Caco-2 (cell line): ENCODE data around the gene PDE3B. TPM values are rescaled to one million over a fixed set of nuclear protein-coding genes. Genes with fewer than 3 reads are reported as not detected.

Source experiments
- BruUV-seq: library from RNA; stranded (reverse); fragments of 400-500 nt; replicated peaks from 2 replicates; lab custom pipeline; 2021; lab: Mats Ljungman, UMichigan
- CTCF ChIA-PET: fragments of 300-600 bp; sonication (Branson Sonifier 250); formaldehyde crosslinking; loops from one replicate; lab custom pipeline; 2022; ENCODE audit warnings: antibody characterized with exemption; lab: Charles Lee
- POLR2A ChIA-PET: fragments of 300-600 bp; sonication (Branson Sonifier 250); formaldehyde crosslinking; loops from one replicate; lab custom pipeline; 2022; ENCODE audit warnings: antibody characterized with exemption; lab: Charles Lee
- DNase-seq, 2 experiments: peaks; one replicate each; pipeline versions ENCODE4 v3.0.0 to v3.0.0-alpha.2; 2020 to 2022
- H3K27me3 ChIP-seq: replicated peaks from 2 replicates; pipeline ENCODE4 v1.6.0; 2011; ENCODE audit warnings: low read length; ENCODE audit not compliant: control insufficient read depth, insufficient read depth
- H3K36me3 ChIP-seq: 2 replicates; pipeline ENCODE4 v1.5.1; 2011; ENCODE audit warnings: low read length; ENCODE audit not compliant: control insufficient read depth, insufficient read depth
- H3K4me1 ChIP-seq: fragments of 250-450 bp; sonication (Bioruptor Pico); 2 replicates; pipeline ENCODE4 v1.5.1; 2020; ENCODE audit warnings: mild to moderate bottlenecking
- H3K4me3 ChIP-seq: 2 replicates; pipeline ENCODE4 v1.5.1; 2011; ENCODE audit warnings: low read depth, mild to moderate bottlenecking, control low read depth, low read length
- H3K9me3 ChIP-seq: fragments of 250-450 bp; sonication (Bioruptor Pico); 2 replicates; pipeline ENCODE4 v1.5.1; 2020; ENCODE audit warnings: mild to moderate bottlenecking, moderate library complexity
- H3K27ac Mint-ChIP-seq: one replicate; pipeline ENCODE4 v1.8.0; 2022; ENCODE audit warnings: mixed read lengths; ENCODE audit not compliant: unreplicated experiment
- H3K27me3 Mint-ChIP-seq: one replicate; pipeline ENCODE4 v1.8.0; 2022; ENCODE audit warnings: mixed read lengths; ENCODE audit not compliant: insufficient read depth, unreplicated experiment
- H3K36me3 Mint-ChIP-seq: one replicate; pipeline ENCODE4 v1.8.0; 2022; ENCODE audit warnings: mild to moderate bottlenecking, mixed read lengths; ENCODE audit not compliant: insufficient read depth, unreplicated experiment
- H3K4me1 Mint-ChIP-seq: one replicate; pipeline ENCODE4 v1.8.0; 2022; ENCODE audit warnings: low read depth, mixed read lengths; ENCODE audit not compliant: unreplicated experiment
- H3K4me3 Mint-ChIP-seq: one replicate; pipeline ENCODE4 v1.8.0; 2022; ENCODE audit warnings: mild to moderate bottlenecking, moderate library complexity, mixed read lengths; ENCODE audit not compliant: unreplicated experiment
- H3K9me3 Mint-ChIP-seq: one replicate; pipeline ENCODE4 v1.8.0; 2022; ENCODE audit warnings: mixed read lengths; ENCODE audit not compliant: unreplicated experiment
- intact Hi-C: fragments of 100-400 bp; cut with micrococcal nuclease; formaldehyde crosslinking; loops from one replicate; pipeline ENCODE4 v1.10.0; 2022; ENCODE audit not compliant: unreplicated experiment
- total RNA-seq: library from RNA; stranded (reverse); gene quantifications from 2 replicates; pipeline ENCODE4 v1.2.3, GENCODE V29; 2022
- TF ChIP-seq, protein P1 (sequence below), 2 experiments: fragments of 200-600 bp in 1 of 2; IDR thresholded peaks; 1 replicate in 1 of 2; 2 replicates in 1 of 2; pipeline versions ENCODE4 v1.5.1 to v1.8.0; 2011 to 2022; ENCODE audit warnings: antibody characterized with exemption in 1 of 2, control low read depth in 1 of 2, inconsistent platforms in 1 of 2, low read depth in 1 of 2, low read length in 1 of 2, mild to moderate bottlenecking in 1 of 2, moderate library complexity in 1 of 2; ENCODE audit not compliant: insufficient read depth in 1 of 2, severe bottlenecking in 1 of 2, unreplicated experiment in 1 of 2

The PDE3B gene
- total RNA-seq, 1 experiment from 2014 or later: 21.8 TPM

DNA sequence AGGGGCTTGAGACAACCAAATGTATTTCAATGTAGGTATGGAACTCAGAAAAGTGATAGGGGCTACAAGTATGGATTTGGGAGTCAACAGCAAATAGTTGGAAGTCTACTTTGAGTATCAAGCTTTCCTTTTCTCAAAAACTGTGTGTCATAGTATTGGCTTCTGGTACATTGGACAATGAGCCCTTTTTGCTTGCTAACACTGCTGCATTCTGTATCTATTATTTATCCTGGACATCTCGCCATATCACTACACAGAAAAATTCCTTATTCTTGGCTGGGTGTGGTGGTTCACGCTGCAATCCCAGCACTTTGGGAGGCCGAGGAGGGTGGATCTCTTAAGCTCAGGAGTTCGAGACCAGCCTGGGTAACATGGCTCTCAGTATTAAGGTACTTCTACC is 230.0 kb downstream of the PDE3B start:
- no peak for DNase-seq
- ChIA-PET POLR2A (no interaction called here), CTCF (no interaction called here)
- no peak overlapping the region for H3K4me3 ChIP-seq
- Mint-ChIP-seq H3K4me3 (no peak overlapping the region), H3K9me3 (no peaks in the 10 kb centered on the region), H3K27me3 (no peaks in the 10 kb centered on the region), H3K4me1 (peaks cover 6% of the 10 kb centered on the region), H3K27ac (no peak overlapping the region), H3K36me3 (peaks cover 20% of the 10 kb centered on the region)
- BruUV-seq: no TSS peak
- H3K27me3 ChIP-seq: no peaks in the 10 kb centered on the region
- TF ChIP-seq, protein P1, sequence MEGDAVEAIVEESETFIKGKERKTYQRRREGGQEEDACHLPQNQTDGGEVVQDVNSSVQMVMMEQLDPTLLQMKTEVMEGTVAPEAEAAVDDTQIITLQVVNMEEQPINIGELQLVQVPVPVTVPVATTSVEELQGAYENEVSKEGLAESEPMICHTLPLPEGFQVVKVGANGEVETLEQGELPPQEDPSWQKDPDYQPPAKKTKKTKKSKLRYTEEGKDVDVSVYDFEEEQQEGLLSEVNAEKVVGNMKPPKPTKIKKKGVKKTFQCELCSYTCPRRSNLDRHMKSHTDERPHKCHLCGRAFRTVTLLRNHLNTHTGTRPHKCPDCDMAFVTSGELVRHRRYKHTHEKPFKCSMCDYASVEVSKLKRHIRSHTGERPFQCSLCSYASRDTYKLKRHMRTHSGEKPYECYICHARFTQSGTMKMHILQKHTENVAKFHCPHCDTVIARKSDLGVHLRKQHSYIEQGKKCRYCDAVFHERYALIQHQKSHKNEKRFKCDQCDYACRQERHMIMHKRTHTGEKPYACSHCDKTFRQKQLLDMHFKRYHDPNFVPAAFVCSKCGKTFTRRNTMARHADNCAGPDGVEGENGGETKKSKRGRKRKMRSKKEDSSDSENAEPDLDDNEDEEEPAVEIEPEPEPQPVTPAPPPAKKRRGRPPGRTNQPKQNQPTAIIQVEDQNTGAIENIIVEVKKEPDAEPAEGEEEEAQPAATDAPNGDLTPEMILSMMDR (IDR thresholded peaks at IDR 0.05; ENCODE audit: insufficient read depth in 1 of 2, low read depth in 1 of 2, low read length in 1 of 2, severe bottlenecking in 1 of 2, unreplicated experiment in 1 of 2): no peak
- H3K4me1 ChIP-seq: peaks cover 5% of the 10 kb centered on the region; the same call in 1 of the 2 replicates
- no peaks in the 10 kb centered on the region for H3K9me3 ChIP-seq
- no peaks in the 10 kb centered on the region for H3K36me3 ChIP-seq
- intact Hi-C loops: no loop called here

DNA sequence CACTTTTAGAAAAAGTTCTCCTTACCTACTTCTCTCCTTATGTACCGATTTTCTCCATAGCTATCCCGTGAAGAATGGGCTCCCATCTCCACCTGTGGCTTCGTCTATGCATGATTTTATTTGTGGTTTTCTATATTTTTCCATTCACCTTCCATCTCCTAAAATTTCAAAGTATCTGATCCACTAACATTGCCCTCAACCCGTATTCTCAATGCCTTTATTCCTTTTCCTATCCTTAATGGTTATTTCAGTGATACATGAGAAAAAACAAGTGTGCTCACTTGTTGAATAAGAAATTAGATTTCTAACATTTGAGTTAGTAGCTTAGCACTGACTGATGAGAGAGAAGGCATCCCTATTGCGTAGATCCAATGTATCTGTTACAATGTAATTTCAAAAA is 231.6 kb downstream of the PDE3B start:
- no peak for DNase-seq
- no TSS peak for BruUV-seq
- H3K4me1 Mint-ChIP-seq: peaks cover 6% of the 10 kb centered on the region
- H3K27me3 ChIP-seq: no peaks in the 10 kb centered on the region
- no peaks in the 10 kb centered on the region for H3K27me3 Mint-ChIP-seq
- TF ChIP-seq, protein P1 (IDR thresholded peaks at IDR 0.05; ENCODE audit: insufficient read depth in 1 of 2, low read depth in 1 of 2, low read length in 1 of 2, severe bottlenecking in 1 of 2, unreplicated experiment in 1 of 2): no peak
- H3K4me3 Mint-ChIP-seq: no peak overlapping the region
- peaks cover 5% of the 10 kb centered on the region; the same call in 1 of the 2 replicates for H3K4me1 ChIP-seq
- H3K4me3 ChIP-seq: no peak overlapping the region
- no peaks in the 10 kb centered on the region for H3K9me3 Mint-ChIP-seq
- H3K27ac Mint-ChIP-seq: no peak overlapping the region
- H3K9me3 ChIP-seq: no peaks in the 10 kb centered on the region
- POLR2A ChIA-PET: no interaction called here
- intact Hi-C loops: no loop called here
- no peaks in the 10 kb centered on the region for H3K36me3 ChIP-seq
- peaks cover 21% of the 10 kb centered on the region for H3K36me3 Mint-ChIP-seq
- CTCF ChIA-PET: no interaction called here

DNA sequence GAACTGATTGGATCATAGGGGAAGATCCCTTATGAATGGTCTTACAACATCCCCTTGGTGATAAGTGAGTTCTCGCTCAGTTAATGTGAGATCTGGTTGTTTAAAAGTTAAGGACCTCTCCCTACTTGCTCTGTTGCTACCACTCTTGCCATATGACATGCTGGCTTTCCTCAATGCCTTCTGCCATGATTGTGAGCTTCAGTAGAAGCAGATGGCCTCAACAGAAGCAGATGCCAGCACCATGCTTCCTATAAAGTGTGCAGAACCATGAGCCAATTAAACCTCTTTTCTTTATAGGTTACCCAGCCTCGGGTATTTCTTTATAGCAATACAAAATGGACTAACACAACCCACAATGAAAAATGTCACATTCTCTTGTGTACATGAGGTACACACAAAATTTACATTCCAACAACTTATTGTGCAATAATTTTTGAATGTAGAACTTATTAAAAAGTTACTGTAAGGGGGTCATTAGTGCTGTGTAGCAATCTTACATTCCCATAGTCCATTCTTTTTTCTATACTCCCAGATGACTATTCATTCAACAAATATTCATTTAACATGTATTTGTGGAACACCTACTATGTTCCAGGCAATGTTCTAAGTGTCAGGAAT is 238.1 kb downstream of the PDE3B start:
- TF ChIP-seq, protein P1 (IDR thresholded peaks at IDR 0.05; ENCODE audit: insufficient read depth in 1 of 2, low read depth in 1 of 2, low read length in 1 of 2, severe bottlenecking in 1 of 2, unreplicated experiment in 1 of 2): no peak
- H3K27me3 Mint-ChIP-seq: no peaks in the 10 kb centered on the region
- peaks cover 35% of the 10 kb centered on the region for H3K36me3 Mint-ChIP-seq
- POLR2A ChIA-PET: no interaction called here
- DNase-seq: no peak
- peaks cover 13% of the 10 kb centered on the region for H3K4me1 Mint-ChIP-seq
- intact Hi-C loops: no loop called here
- CTCF ChIA-PET: no interaction called here
- H3K4me3 ChIP-seq: no peak overlapping the region
- no peaks in the 10 kb centered on the region for H3K36me3 ChIP-seq
- no peak overlapping the region for H3K27ac Mint-ChIP-seq
- no TSS peak for BruUV-seq
- no peaks in the 10 kb centered on the region for H3K9me3 ChIP-seq
- H3K27me3 ChIP-seq: no peaks in the 10 kb centered on the region
- H3K9me3 Mint-ChIP-seq: peaks cover 11% of the 10 kb centered on the region
- H3K4me3 Mint-ChIP-seq: no peak overlapping the region
- peaks cover 15% of the 10 kb centered on the region for H3K4me1 ChIP-seq
